Mucosa of descending colon (tissue), 3 donors: Measurements from ENCODE around the gene SLC38A5. TPM values are rescaled to one million over a fixed set of nuclear protein-coding genes. Genes with fewer than 3 reads are reported as not detected.
A peak's percentile ranks its signal among the peaks of the same experiment; 100 is the strongest.
"Not testable (repeated sequence)": the region's sequence is repeated elsewhere in the genome, so short reads cannot be mapped to it uniquely, and the experiment has no call there.

Source experiments
- ATAC-seq: fragments of 200-7000 bp; cut with Tn5 transposase; one replicate; pipeline ENCODE4 v1.9.1; 2020; ENCODE audit warnings: mild to moderate bottlenecking, moderate library complexity
- DNase-seq, 3 donors: peaks; one replicate each; pipeline ENCODE4 v3.0.0-alpha.2; 2020
- H3K36me3 ChIP-seq: fragments of 200-600 bp; one replicate; pipeline ENCODE4 v1.8.0; 2021; ENCODE audit warnings: low read depth, mild to moderate bottlenecking
- H3K4me1 ChIP-seq: fragments of 200-600 bp; one replicate; pipeline ENCODE4 v1.8.0; 2021; ENCODE audit warnings: low read depth, mild to moderate bottlenecking
- H3K4me3 ChIP-seq: fragments of 200-600 bp; one replicate; pipeline ENCODE4 v1.8.0; 2021; ENCODE audit warnings: mild to moderate bottlenecking
- H3K9me3 ChIP-seq: fragments of 200-600 bp; one replicate; pipeline ENCODE4 v1.8.0; 2021; ENCODE audit warnings: mild to moderate bottlenecking
- intact Hi-C, 2 donors: fragments of 100-400 bp; cut with DNase I in 1 of 2; cut with micrococcal nuclease in 1 of 2; formaldehyde crosslinking; loops; one replicate each; pipeline versions ENCODE4 v1.11.0 to v1.11.1; 2022; cut with DNase I, micrococcal nuclease
- long read RNA-seq, 2 donors: library from polyadenylated mRNA; unstranded; transcript quantifications; one replicate each; pipeline ENCODE4 v2.0.0, GENCODE V29; 2019 to 2021
- total RNA-seq, 3 donors: library from RNA; stranded (reverse); fragmentation: NEBNext Ultra II Directional in 2 of 3; extraction: Animal tissue kit (Norgen Biotek cat#: 25700) in 2 of 3; gene quantifications; one replicate each; pipeline versions ENCODE4 v1.2.1 to v1.2.4, GENCODE V29; 2021 to 2023
- TF ChIP-seq, protein P1 (sequence below): fragments of 200-600 bp; IDR thresholded peaks from one replicate; pipeline ENCODE4 v1.8.0; 2022; ENCODE audit warnings: antibody characterized with exemption, mild to moderate bottlenecking
- donor health status: DM: no; HTN: no; CAD: no; lungs with moderate emphysema.
- donor health status: DM: no; HTN: no; CAD: no.
- donor health status: DM: no; HTN: yes; CAD: no.

SLC38A5 gene
- 10 to 100 TPM in 1 of 3 donors, 1 to 10 TPM in 2; 7.3 to 25.9 (median 9.7) TPM for total RNA-seq
- long read RNA-seq, donor 1, partial matches to known transcripts = 0 of 3 reads
- long read RNA-seq, donor 1, other reads (novel, unspliced or antisense) = 1 of 3 reads
- long read RNA-seq, donor 2, transcript SLC38A5-210 (16 exons, 2,659 nt) = major isoform, 8 of 17 reads
- long read RNA-seq, donor 2, partial matches to known transcripts = 3 of 17 reads
- long read RNA-seq, donor 2, other reads (novel, unspliced or antisense) = 3 of 17 reads

DNA sequence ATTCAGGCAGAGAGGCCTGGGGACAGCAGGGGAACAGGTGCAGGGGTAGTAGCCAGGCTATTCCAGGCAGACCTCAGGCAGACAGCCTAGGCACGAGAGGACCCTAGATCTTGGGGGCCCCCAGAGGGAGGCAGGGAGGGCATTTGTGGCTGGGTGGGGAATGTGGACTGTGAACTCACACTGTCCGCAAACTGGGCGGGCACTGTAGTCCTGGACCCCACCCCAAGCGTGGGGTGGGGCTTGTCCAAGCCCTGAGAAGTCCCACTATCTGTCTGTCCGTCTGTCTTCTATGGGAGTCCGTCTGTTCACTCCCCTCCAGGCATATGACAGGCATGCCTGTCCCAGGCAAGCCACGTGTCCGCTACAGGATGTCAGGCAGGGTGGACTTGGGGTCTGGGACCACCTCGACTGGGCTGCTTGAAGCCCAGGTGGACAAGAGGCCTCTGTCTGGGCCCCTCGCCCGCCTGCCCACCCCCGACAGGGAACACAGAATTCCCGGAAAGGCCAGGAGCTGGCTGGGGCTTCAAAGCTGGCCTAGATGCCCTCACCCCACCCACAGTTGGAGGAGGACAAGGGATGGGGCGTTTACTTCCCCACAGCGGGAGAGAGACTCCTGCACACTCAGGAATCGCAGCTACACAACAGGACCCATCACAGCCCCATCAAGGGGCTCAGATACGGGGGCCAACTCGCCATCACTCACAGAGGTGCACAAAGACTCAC, at the start of gene SLC38A5:
Gene SLC38A5 (minus strand): TSS at position 151 of the 723 bp plus-strand sequence. CDS start 2,336 bp downstream, outside the sequence.
- peak in 1 of 3 donors; percentile 50 for DNase-seq
- no peaks in the 10 kb centered on the region for H3K9me3 ChIP-seq
- ATAC-seq = peak; percentile 28
- no peaks in the 10 kb centered on the region for H3K36me3 ChIP-seq
- no peaks in the 10 kb centered on the region for H3K4me1 ChIP-seq
- intact Hi-C loops = no loop called here
- TF ChIP-seq, protein P1, sequence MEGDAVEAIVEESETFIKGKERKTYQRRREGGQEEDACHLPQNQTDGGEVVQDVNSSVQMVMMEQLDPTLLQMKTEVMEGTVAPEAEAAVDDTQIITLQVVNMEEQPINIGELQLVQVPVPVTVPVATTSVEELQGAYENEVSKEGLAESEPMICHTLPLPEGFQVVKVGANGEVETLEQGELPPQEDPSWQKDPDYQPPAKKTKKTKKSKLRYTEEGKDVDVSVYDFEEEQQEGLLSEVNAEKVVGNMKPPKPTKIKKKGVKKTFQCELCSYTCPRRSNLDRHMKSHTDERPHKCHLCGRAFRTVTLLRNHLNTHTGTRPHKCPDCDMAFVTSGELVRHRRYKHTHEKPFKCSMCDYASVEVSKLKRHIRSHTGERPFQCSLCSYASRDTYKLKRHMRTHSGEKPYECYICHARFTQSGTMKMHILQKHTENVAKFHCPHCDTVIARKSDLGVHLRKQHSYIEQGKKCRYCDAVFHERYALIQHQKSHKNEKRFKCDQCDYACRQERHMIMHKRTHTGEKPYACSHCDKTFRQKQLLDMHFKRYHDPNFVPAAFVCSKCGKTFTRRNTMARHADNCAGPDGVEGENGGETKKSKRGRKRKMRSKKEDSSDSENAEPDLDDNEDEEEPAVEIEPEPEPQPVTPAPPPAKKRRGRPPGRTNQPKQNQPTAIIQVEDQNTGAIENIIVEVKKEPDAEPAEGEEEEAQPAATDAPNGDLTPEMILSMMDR = no peak
- no peak within 1 kb of the TSS for H3K4me3 ChIP-seq

DNA sequence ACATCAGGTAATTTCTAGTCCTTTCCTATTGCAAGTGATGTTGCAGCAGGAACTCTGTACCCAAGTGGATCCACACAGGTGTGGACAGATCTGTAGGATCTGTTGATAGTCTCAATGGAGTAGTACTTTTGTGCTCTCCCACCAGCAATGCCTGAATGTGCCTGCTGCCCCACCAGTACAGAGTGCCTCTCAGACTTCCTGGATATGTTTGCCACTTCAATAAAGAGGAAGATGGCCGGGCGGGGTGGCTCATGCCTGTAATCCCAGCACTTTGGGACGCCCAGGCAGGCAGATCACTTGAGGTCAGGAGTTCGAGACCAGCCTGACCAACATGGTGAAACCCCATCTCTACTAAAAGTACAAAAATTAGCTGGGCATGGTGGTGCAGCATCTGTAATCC, 49.4 kb upstream of the SLC38A5 start:
- H3K4me1 ChIP-seq, intact Hi-C loops, H3K36me3 ChIP-seq, ATAC-seq, H3K9me3 ChIP-seq, H3K4me3 ChIP-seq: not testable (repeated sequence)
- DNase-seq = peak in 1 of 3 donors; percentile 7

DNA sequence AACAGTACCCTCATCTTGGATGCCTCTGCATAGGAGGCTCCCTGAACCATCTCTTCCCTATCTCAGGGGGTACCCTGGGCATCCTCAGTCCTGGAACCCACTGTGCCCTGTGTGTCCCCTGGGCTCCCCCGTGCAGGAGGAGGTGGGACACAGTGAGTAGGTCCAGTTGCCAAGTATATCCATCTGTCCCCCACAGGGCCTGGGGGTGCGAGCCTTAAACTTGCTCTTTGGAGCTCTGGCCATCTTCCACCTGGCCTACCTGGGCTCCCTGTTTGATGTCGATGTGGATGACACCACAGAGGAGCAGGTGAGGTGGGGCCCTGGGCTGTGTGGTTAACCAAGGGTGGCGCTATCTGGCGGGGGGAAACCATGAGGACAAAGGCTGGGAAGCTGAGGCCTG, 46.9 kb upstream of the SLC38A5 start:
- TF ChIP-seq, protein P1 = no peak
- ATAC-seq = no peak
- intact Hi-C loops = no loop called here

DNA sequence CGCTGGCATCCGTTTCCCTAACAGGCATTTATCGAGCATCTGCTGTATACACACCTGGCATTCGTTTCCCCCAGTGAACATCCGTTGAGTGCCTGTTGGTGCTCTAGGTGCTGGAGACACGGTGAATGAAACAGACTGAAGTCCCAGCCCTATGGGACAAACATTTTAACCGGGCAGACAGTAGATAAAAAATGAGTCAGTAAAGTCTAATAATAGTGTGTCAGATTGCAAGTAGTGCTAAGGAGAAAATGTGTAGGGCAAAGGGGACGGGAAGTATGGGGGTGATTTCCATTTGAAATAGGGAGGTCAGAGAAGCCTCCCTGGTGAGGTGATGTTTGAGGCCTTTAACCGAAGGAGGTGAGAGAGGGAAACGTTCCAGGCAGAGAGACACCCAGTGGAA, 46.2 kb upstream of the SLC38A5 start:
- Histone ChIP-seq H3K36me3 (no peaks in the 10 kb centered on the region), H3K4me1 (no peaks in the 10 kb centered on the region), H3K4me3 (no peak overlapping the region), H3K9me3 (no peaks in the 10 kb centered on the region)
- intact Hi-C loops = no loop called here
- ATAC-seq = no peak
- TF ChIP-seq, protein P1 = no peak
- DNase-seq = no peak

More for the DNA sequence above, 46.9 kb upstream of the SLC38A5 start:
- Histone ChIP-seq H3K36me3 (no peaks in the 10 kb centered on the region), H3K4me1 (no peaks in the 10 kb centered on the region), H3K4me3 (no peak overlapping the region), H3K9me3 (no peaks in the 10 kb centered on the region)
- no peak for DNase-seq

DNA sequence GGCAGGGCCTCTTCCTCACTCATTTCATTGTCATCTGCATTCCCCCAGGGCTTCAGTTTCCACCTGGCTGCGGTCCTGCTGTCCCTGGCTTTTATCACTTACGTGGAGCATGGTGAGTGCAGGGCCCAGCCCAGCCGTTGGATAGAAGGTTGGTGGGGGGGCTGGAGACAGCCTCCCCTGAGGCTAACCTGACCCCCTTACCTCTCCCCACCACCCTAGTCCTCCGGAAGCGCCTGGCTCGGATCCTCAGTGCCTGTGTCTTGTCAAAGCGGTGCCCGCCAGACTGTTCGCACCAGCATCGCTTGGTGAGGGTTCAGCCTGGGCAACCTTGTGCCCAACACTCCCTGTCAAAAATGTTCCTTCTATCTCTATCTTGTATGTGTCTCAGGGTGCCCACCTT, 45.8 kb upstream of the SLC38A5 start:
- no peak overlapping the region for H3K4me3 ChIP-seq
- intact Hi-C loops = no loop called here
- TF ChIP-seq, protein P1 = no peak
- no peaks in the 10 kb centered on the region for H3K9me3 ChIP-seq
- DNase-seq (no peak), ATAC-seq (no peak)
- H3K4me1 ChIP-seq = no peaks in the 10 kb centered on the region
- no peaks in the 10 kb centered on the region for H3K36me3 ChIP-seq

DNA sequence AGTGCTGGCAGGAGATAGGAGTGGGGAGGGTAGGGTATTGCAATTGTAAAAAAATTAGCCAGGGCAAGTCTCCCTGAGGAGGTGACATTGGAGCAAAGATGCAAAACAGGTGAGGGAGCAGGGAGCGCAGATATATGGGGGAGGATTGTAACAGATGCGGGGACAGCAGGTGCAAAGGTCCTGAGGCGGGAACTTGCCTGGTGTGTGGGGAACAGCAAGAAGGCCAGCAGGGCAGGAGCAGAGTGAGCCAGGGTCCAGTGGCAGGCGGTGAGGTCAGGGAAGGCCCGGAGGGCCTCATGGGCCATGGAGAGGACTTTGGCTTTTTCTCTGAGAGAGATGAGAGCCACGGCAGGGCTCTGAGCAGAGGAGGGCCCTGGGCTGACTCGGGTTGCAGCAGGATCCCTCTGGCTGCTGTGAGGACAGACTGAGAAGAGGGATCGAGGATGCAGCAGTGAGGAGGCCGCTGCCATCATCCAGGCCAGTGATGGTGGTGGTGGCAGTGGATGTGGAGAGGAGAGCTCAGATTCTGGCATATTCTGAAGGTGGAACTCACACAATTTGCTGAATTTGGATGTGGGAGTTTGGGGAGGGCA, 44.9 kb upstream of the SLC38A5 start:
- DNase-seq (no peak), ATAC-seq (no peak)
- no peaks in the 10 kb centered on the region for H3K36me3 ChIP-seq
- no peaks in the 10 kb centered on the region for H3K4me1 ChIP-seq
- intact Hi-C loops = no loop called here
- no peak overlapping the region for H3K4me3 ChIP-seq
- no peaks in the 10 kb centered on the region for H3K9me3 ChIP-seq
- TF ChIP-seq, protein P1 = no peak
